GM12878 (cell line): ENCODE results near the gene CCDC197. TPM values are rescaled to one million over a fixed set of nuclear protein-coding genes. Genes with fewer than 3 reads are reported as not detected.

Source experiments
- ATAC-seq: fragments of 200-7000 bp; cut with Tn5 transposase; 3 replicates; pipeline ENCODE4 v1.9.1; 2020; ENCODE audit warnings: mild to moderate bottlenecking, moderate library complexity
- BruUV-seq: library from RNA; stranded (reverse); fragments of 400-500 nt; replicated peaks from 2 replicates; lab custom pipeline; 2021; lab: Mats Ljungman, UMichigan
- CTCF ChIA-PET: fragments of 300-600 bp; sonication (Branson Sonifier 250); formaldehyde crosslinking; extraction: SDS; loops from one replicate; lab custom pipeline; 2021; ENCODE audit warnings: inconsistent platforms; lab: Yijun Ruan, JAX
- POLR2A ChIA-PET: fragments of 350-600 bp; formaldehyde crosslinking; extraction: SDS; loops from one replicate; lab custom pipeline; 2021; ENCODE audit warnings: inconsistent platforms; lab: Charles Lee
- RAD21 ChIA-PET: fragments of 300-600 bp; sonication (Branson Sonifier 250); formaldehyde crosslinking; loops from one replicate; lab custom pipeline; 2023; ENCODE audit warnings: antibody characterized with exemption; ENCODE audit not compliant: unreplicated experiment; lab: Charles Lee
- SMC1A ChIA-PET: fragments of 300-600 bp; sonication (Branson Sonifier 250); formaldehyde crosslinking; loops from one replicate; lab custom pipeline; 2023; ENCODE audit not compliant: unreplicated experiment, uncharacterized antibody; lab: Charles Lee
- DNase-seq: peaks from one replicate; pipeline ENCODE4 v3.0.0-alpha.2; 2011; ENCODE audit warnings: low read depth, low spot score
- FAIRE-seq: peaks from 3 replicates; lab custom pipeline; 2011; peaks lifted over from hg19 to GRCh38; lab: Jason Lieb, UNC
- H2AFZ ChIP-seq: 2 replicates; pipeline ENCODE4 v1.6.0; 2011; ENCODE audit warnings: low read depth, low read length, control low read depth; ENCODE audit not compliant: control insufficient read depth
- H3K27ac ChIP-seq: 2 replicates; pipeline ENCODE4 v1.5.1; 2011; ENCODE audit warnings: control low read depth; ENCODE audit not compliant: control insufficient read depth, insufficient read depth
- H3K27me3 ChIP-seq, 2 experiments: replicated peaks in 1 of 2; 2 replicates each; pipeline versions ENCODE4 v1.6.0 to v1.6.1; 2011; ENCODE audit warnings: low read length in 1 of 2; ENCODE audit not compliant: control insufficient read depth in 2 of 2, insufficient read depth in 2 of 2
- H3K36me3 ChIP-seq, 2 experiments: 2 replicates each; pipeline ENCODE4 v1.5.1; 2011; ENCODE audit warnings: low read length in 1 of 2; ENCODE audit not compliant: control insufficient read depth in 2 of 2, insufficient read depth in 2 of 2
- H3K4me1 ChIP-seq: 2 replicates; pipeline ENCODE4 v1.6.1; 2011; ENCODE audit warnings: mild to moderate bottlenecking, low read length, moderate library complexity, mixed read lengths; ENCODE audit not compliant: control insufficient read depth, insufficient read depth
- H3K4me2 ChIP-seq: 2 replicates; pipeline ENCODE4 v1.6.0; 2011; ENCODE audit warnings: control low read depth; ENCODE audit not compliant: control insufficient read depth, insufficient read depth
- H3K4me3 ChIP-seq: fragments of 200-600 bp; sonication (generic); 2 replicates; pipeline ENCODE4 v1.5.1; 2016
- H3K79me2 ChIP-seq: 2 replicates; pipeline ENCODE4 v1.6.0; 2011; ENCODE audit warnings: low read length; ENCODE audit not compliant: control insufficient read depth, insufficient read depth
- H3K9ac ChIP-seq: 2 replicates; pipeline ENCODE4 v1.8.0; 2011; ENCODE audit warnings: low read length, control low read depth, mixed read lengths; ENCODE audit not compliant: control insufficient read depth, insufficient read depth
- H3K9me3 ChIP-seq: replicated peaks from 3 replicates; pipeline ENCODE4 v1.5.1; 2011; ENCODE audit warnings: mild to moderate bottlenecking, low read length; ENCODE audit not compliant: control insufficient read depth, insufficient read depth
- H4K20me1 ChIP-seq: 2 replicates; pipeline ENCODE4 v1.6.0; 2011; ENCODE audit not compliant: control insufficient read depth, insufficient read depth
- ESRRA ChIP-seq: IDR thresholded peaks from 2 replicates; pipeline ENCODE4 v1.6.1; 2012; ENCODE audit warnings: mild to moderate bottlenecking, low read length, improper control_type of control experiment
- HDAC6 ChIP-seq: fragments of 200-600 bp; sonication (generic); IDR thresholded peaks from one replicate; pipeline ENCODE4 v1.8.0; 2017; ENCODE audit warnings: antibody characterized with exemption; ENCODE audit not compliant: unreplicated experiment
- NFIC ChIP-seq: IDR thresholded peaks from 2 replicates; pipeline ENCODE4 v1.6.1; 2012; ENCODE audit warnings: low read depth, mild to moderate bottlenecking, inconsistent platforms, low read length, moderate library complexity
- PAX5 ChIP-seq: IDR thresholded peaks from 2 replicates; pipeline ENCODE4 v1.6.1; 2011; ENCODE audit warnings: low read depth, low read length, borderline replicate concordance
- PBX3 ChIP-seq: IDR thresholded peaks from 2 replicates; pipeline ENCODE4 v1.6.1; 2011; ENCODE audit warnings: mild to moderate bottlenecking, low read depth, low read length, moderate library complexity; ENCODE audit not compliant: insufficient replicate concordance
- RELA ChIP-seq: fragments of 450-650 bp; IDR thresholded peaks from 2 replicates; pipeline ENCODE4 v1.8.0; 2014; ENCODE audit warnings: borderline replicate concordance; ENCODE audit not compliant: partially characterized antibody
- RELB ChIP-seq: fragments of 450-650 bp; IDR thresholded peaks from 2 replicates; pipeline ENCODE4 v1.6.1; 2017; ENCODE audit warnings: low read depth, mild to moderate bottlenecking, moderate library complexity
- TCF7 ChIP-seq: IDR thresholded peaks from 2 replicates; pipeline ENCODE4 v1.6.1; 2014; ENCODE audit warnings: antibody characterized with exemption, borderline replicate concordance
- WGBS: methylation state at CpG from one replicate; pipeline ENCODE4 v1.1.6; 2016; ENCODE audit warnings: low lambda C conversion rate; ENCODE audit not compliant: insufficient replicate concordance, insufficient coverage; ENCODE audit errors: missing lambda C conversion rate; 5-methylcytosine and 5-hydroxymethylcytosine counted together
- in situ Hi-C: fragments of 300-500 bp; cut with MboI; formaldehyde crosslinking; loops from 9 replicates; pipeline ENCODE4 v1.14.3; 2018; ENCODE audit warnings: mixed read lengths
- intact Hi-C: fragments of 100-400 bp; cut with micrococcal nuclease; formaldehyde crosslinking; loops from one replicate; pipeline ENCODE4 v1.14.2; 2022; ENCODE audit not compliant: unreplicated experiment
- polyA plus RNA-seq, 11 experiments: library from polyadenylated mRNA; depleted of rRNA in 4 of 11; unstranded in 6 of 11; stranded (reverse) in 5 of 11; fragments of >200 nt; fragmentation: Nextera tagmentation in 4 of 11; fragmentation: Illumina TruSeq in 1 of 11; extraction: Ambion mirVana in 4 of 11; extraction: Trizol in 1 of 11; gene quantifications; 1 replicate in 1 of 11; 2 replicates in 10 of 11; pipeline versions ENCODE4 v1.2.1 to v1.2.3, GENCODE V29; 2011 to 2016; ENCODE audit warnings: inconsistent platforms in 2 of 11, missing spikeins in 2 of 11, low read depth in 1 of 11
- total RNA-seq, 4 experiments: library from RNA; depleted of rRNA in 3 of 4; stranded (reverse); fragments of >200 nt in 3 of 4; fragmentation: Illumina TruSeq in 1 of 4; extraction: Trizol in 1 of 4; gene quantifications; 2 replicates each; pipeline versions ENCODE4 v1.2.1 to v1.2.3, GENCODE V29; 2013 to 2021
- TF ChIP-seq, protein P1 (sequence below): fragments of 450-650 bp; conservative IDR thresholded peaks from 2 replicates; pipeline ENCODE4 v1.6.1; 2017; ENCODE audit warnings: mild to moderate bottlenecking, moderate library complexity
- TF ChIP-seq, protein P2 (sequence below): IDR thresholded peaks from 2 replicates; pipeline ENCODE4 v1.6.1; 2012; ENCODE audit warnings: low read length, inconsistent platforms
- TF ChIP-seq, protein P3 (sequence below): fragments of 150-350 bp; IDR thresholded peaks from 2 replicates; pipeline ENCODE4 v1.6.1; 2016; ENCODE audit warnings: low read depth, low read length

The CCDC197 gene
- total and polyA plus RNA-seq, 10 of the 15 experiments (the other 5 are each of a cell fraction or from before 2014, with no cell fraction given), result 0.12 TPM; not detected in 9

GRCh38 chr14:94056579-94057308 lies 59.6 kb downstream of the CCDC197 start:
- peak; percentile 41 for FAIRE-seq
- Histone ChIP-seq H3K4me1 (peaks cover 26% of the 10 kb centered on the region), H2AFZ (no peak overlapping the region), H3K9ac (no peak overlapping the region), H4K20me1 (peaks cover 2% of the 10 kb centered on the region; the same call in 1 of the 2 replicates), H3K4me2 (peak overlapping the region; percentile 60; the same call in 1 of the 2 replicates), H3K4me3 (no peak overlapping the region), H3K27me3 (no peaks in the 10 kb centered on the region), H3K36me3 (peaks cover 50 to 56% of the 10 kb centered on the region in 2 experiments), H3K27ac (peak overlapping the region; percentile 43; the same call in 1 of the 2 replicates), H3K79me2 (no peaks in the 10 kb centered on the region; the same call in 1 of the 2 replicates), H3K9me3 (no peaks in the 10 kb centered on the region)
- DNase-seq, result peak; percentile 37
- ChIA-PET SMC1A (interaction anchor here (1.0 to 2.1 kb wide), 14 partner anchors 10 to 126 kb away, joined by 3 to 10 read pairs (median 4); partner anchors contain the start of genes DDX24 and IFI27L1), RAD21 (interaction anchor here (0.6 to 2.3 kb wide), 7 partner anchors 23 to 117 kb away, joined by 3 to 13 read pairs (median 6); partner anchors contain the start of genes DDX24 and IFI27L1), POLR2A (interaction anchor here (0.5 to 2.1 kb wide), 3 partner anchors 17 to 251 kb away, joined by 3 to 14 read pairs (median 5); partner anchors contain the start of genes DDX24 and IFI27L1), CTCF (interaction anchor here (0.7 to 7.1 kb wide), 10 partner anchors 9 to 123 kb away, joined by 3 to 34 read pairs (median 6); partner anchors contain the start of genes DDX24 and IFI27L1)
- 58% methylated on average over 6 of the region's 6 CpGs for WGBS
- in situ Hi-C loops, result no loop called here
- intact Hi-C loops, result no loop called here
- no TSS peak for BruUV-seq
- ATAC-seq, result peak; percentile 81
- peak; percentile 60 for TF ChIP-seq PBX3
- TF ChIP-seq RELA, result no peak
- peak; percentile 56; the same call in 1 of the 2 replicates for TF ChIP-seq RELB
- TF ChIP-seq, protein P1, sequence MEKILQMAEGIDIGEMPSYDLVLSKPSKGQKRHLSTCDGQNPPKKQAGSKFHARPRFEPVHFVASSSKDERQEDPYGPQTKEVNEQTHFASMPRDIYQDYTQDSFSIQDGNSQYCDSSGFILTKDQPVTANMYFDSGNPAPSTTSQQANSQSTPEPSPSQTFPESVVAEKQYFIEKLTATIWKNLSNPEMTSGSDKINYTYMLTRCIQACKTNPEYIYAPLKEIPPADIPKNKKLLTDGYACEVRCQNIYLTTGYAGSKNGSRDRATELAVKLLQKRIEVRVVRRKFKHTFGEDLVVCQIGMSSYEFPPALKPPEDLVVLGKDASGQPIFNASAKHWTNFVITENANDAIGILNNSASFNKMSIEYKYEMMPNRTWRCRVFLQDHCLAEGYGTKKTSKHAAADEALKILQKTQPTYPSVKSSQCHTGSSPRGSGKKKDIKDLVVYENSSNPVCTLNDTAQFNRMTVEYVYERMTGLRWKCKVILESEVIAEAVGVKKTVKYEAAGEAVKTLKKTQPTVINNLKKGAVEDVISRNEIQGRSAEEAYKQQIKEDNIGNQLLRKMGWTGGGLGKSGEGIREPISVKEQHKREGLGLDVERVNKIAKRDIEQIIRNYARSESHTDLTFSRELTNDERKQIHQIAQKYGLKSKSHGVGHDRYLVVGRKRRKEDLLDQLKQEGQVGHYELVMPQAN, result no peak; the same call in 1 of the 2 replicates
- TF ChIP-seq HDAC6, result no peak
- TF ChIP-seq, protein P2, sequence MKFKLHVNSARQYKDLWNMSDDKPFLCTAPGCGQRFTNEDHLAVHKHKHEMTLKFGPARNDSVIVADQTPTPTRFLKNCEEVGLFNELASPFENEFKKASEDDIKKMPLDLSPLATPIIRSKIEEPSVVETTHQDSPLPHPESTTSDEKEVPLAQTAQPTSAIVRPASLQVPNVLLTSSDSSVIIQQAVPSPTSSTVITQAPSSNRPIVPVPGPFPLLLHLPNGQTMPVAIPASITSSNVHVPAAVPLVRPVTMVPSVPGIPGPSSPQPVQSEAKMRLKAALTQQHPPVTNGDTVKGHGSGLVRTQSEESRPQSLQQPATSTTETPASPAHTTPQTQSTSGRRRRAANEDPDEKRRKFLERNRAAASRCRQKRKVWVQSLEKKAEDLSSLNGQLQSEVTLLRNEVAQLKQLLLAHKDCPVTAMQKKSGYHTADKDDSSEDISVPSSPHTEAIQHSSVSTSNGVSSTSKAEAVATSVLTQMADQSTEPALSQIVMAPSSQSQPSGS, result 0 out of 2 replicates have a peak, but pooled peaks have one; percentile 17
- TF ChIP-seq NFIC, result no peak
- TF ChIP-seq ESRRA, result no peak
- TF ChIP-seq TCF7, result peak; percentile 32; the same call in 1 of the 2 replicates
- TF ChIP-seq, protein P3, sequence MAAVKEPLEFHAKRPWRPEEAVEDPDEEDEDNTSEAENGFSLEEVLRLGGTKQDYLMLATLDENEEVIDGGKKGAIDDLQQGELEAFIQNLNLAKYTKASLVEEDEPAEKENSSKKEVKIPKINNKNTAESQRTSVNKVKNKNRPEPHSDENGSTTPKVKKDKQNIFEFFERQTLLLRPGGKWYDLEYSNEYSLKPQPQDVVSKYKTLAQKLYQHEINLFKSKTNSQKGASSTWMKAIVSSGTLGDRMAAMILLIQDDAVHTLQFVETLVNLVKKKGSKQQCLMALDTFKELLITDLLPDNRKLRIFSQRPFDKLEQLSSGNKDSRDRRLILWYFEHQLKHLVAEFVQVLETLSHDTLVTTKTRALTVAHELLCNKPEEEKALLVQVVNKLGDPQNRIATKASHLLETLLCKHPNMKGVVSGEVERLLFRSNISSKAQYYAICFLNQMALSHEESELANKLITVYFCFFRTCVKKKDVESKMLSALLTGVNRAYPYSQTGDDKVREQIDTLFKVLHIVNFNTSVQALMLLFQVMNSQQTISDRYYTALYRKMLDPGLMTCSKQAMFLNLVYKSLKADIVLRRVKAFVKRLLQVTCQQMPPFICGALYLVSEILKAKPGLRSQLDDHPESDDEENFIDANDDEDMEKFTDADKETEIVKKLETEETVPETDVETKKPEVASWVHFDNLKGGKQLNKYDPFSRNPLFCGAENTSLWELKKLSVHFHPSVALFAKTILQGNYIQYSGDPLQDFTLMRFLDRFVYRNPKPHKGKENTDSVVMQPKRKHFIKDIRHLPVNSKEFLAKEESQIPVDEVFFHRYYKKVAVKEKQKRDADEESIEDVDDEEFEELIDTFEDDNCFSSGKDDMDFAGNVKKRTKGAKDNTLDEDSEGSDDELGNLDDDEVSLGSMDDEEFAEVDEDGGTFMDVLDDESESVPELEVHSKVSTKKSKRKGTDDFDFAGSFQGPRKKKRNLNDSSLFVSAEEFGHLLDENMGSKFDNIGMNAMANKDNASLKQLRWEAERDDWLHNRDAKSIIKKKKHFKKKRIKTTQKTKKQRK, result no peak
- TF ChIP-seq PAX5, result no peak
